ENCODE data around the gene INCA1.

INCA1 gene

DNA sequence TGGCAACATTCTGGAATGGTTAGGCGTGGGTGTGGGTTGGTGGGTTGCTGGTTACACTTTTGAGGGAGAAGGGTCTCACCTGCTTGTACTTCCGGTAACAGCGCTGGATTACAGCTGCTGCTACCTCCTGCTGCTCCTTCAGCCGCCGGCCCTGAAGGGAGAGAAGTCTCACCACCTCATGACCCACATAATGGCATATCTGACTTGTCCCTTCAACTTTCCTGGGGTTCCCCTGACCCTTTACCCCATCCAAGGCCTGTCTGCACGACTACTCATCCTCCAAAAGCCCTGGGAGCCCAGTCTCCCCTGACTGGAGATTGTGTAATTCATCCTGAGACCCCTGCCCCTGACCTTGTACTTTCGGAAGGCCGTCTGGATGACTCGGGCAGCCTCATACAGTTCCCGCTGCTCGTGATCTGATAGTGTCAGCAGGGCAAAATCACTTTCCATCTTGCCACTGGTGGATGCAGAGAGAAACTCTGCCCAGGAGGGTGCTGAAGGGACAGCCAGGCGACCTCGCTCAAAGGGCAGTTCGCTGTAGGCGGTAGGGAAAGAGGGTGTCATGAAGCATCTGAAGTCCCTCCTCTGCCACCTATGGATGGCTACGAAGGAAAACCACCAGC lies 27.7 kb downstream of the INCA1 start:
- DNase-seq, result no peak

GRCh38 chr17:4969047-4969550 lies 28.2 kb downstream of the INCA1 start:
- no peak for DNase-seq

- DNase-seq, result no peak
Observed at GRCh38 chr17:4968486-4969046, 28.8 kb downstream of the INCA1 start.

DNA sequence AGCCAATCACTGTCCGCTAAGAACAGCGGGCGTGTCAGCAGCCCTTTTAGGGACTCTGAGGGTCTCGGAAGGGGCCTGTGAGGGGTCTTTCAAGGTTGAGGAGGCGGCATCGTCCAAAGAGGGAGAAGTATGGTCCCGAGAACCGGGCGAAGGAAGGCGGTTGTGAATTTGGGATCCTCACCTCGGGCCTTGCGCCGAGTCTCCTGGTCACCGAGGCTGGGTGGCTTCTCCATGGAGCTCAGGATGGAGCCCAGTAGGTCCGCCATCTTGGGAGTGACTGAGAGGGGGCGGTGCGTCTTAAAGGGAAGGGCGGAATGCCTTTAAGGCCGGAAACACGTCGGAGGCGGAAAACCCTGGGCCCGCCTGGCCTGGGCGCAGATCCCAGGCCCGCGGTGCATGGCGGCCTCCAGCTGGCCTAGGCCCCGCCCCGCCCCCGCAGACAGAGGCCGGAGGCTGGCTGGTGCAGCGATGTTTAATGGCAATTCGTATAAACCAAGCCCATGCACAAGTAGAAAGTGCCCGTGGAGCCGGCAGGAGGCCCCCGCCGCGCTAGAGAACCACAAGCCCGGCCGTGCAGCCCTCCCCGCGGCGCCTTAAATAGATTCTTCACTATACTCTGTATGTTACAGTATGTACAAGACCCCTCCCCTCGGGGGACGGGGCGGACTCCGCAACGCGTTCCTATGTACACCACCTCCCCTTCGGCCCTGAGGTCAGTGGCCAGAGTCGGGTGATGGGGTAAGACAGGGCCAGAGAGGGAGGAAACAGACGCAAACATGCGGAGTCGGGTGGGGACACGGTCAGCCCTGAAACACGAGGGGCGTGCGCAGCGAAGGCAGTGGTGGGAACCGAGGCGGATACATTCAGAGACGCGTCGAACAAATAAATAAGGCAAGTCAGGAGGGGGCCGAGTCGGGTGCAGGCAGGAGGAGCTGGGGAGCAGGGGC lies 29.5 kb downstream of the INCA1 start, which contains the start of gene SPAG7:
Gene SPAG7, minus strand, starts transcription at position 279 of the 947 bp plus-strand sequence. Its CDS starts 13 bp downstream, at position 266.
- DNase-seq, result peak; percentile 97

DNA sequence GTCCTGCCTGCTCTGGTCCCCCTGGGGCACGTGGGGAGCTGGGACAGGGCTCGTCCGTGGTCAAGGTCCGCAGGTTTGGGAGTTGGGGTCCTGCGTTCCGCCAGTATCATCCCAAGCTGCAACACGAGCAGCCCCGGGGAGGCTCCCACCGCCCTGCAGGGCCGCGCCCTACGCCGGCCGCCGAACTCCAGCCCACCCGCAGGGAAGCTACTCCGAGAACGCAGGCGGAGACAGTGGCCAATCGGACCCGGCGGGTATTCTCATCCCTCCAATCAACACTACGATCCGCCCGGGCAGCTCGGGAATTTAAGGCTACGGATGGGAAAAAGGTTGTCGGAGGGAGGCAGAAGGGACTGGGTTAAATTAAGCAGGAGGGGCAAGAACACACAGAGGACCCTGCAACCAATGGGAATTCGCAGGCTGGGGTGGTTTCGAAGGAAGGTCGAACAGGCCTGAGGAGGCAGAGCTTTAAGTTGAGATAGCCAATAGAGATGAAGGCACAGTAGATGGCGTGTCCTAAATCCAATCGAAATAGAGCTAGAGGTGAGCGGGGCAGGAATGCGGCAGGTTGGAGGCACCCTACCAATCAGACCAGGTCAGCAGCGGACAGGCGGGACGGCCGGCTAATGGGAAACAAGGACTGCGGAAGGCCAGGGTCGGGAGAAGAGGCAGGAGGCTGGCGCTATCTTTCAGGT lies 30.3 kb downstream of the INCA1 start:
- DNase-seq, result peak; percentile 100

DNA sequence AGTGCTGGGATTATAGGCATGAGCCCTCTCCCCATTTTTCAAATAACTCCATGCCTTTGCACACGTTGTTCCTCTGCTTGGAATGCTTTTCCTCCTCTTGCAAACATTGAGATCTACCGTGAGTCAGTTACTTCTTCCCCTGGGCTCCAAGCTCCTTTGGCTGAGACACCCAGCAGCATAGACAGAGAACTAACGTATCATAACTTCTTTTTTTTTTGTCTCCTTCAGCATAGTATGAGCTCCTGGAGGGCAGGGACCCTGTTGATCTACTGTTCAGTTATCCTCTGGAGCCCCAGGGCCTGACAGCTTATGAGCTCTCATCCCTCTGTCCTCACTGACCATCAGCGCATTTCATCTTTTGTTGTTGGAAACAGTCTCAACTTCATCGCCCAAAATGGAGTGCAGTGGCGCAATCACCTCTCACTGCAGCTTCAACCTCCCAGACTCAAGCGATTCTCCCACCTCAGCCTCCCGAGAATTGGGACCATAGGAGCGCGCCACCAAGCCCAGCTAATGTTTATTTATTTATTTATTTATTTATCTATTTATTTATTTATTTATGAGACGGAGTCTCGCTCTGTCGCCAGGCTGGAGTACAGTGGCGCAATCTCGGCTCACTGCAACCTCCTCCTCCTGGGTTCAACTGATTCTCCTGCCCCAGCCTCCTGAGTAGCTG lies 31.9 kb downstream of the INCA1 start:
- no peak for DNase-seq

DNA sequence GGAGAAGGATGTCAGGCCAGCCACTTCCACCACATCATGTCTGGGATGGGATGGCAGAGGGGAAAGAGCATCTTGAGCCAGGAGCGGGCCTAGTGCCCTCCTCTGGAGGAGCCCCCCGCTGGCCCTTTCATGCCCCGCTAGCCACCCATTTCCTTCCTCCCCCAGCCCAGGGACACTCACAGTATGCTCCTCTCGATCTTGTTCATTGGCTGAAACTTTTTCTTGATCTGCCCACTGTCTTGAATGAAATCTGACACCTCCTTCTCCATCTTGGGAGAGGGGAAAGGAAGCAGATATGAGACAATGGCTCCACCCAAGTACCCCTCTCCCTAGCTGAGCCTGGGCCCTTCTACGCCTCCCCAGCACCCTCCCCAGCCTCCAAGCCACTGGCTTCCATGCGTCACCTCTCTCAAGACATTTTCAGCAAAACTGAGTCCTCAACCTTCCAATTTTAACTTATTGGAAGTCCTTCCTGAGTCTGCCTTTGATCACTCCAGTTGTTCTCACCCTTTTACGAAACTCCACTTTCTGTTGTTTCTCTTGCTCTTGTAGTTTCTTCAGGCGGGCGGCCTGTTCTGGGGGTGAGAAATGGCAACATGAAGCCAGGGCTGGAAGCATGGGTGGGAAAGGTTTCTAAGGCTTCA lies 36.9 kb downstream of the INCA1 start:
- no peak for DNase-seq

DNA sequence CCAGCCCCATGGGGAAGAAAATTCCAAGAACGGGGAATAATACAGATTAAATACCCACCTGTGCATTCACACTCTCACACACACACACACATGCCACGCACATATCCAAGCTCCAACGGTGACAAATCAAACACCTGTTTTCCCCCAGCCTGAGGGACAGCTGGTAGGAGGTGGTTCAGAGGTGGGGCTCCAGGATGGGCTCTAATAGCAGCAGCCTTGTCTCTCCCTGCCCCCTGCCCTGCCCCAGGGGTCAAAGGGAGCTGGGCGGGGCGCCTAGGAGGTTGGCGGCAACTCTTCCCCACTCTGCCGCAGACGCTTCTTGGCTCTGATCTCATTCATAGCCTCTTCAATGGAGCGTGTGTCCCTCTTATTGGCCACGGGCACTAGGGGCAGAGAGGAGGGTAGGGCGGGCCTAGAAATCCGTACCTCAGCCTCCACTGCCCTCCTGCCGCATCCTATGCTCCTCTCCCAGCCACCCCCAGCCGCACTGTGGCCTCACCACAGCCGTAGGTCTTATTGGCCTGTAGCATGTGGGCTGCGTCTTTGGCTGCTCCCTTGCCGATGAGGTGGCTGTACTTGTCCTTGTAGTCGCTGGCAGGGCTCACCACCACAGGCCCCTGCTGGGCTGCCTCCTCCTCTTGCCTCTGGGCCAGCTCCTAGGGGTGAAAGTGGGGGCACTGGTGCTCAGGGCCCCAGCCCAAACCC lies 37.9 kb downstream of the INCA1 start:
- no peak for DNase-seq

GRCh38 chr17:4958102-4958501 lies 39.2 kb downstream of the INCA1 start:
- no peak for DNase-seq

DNA sequence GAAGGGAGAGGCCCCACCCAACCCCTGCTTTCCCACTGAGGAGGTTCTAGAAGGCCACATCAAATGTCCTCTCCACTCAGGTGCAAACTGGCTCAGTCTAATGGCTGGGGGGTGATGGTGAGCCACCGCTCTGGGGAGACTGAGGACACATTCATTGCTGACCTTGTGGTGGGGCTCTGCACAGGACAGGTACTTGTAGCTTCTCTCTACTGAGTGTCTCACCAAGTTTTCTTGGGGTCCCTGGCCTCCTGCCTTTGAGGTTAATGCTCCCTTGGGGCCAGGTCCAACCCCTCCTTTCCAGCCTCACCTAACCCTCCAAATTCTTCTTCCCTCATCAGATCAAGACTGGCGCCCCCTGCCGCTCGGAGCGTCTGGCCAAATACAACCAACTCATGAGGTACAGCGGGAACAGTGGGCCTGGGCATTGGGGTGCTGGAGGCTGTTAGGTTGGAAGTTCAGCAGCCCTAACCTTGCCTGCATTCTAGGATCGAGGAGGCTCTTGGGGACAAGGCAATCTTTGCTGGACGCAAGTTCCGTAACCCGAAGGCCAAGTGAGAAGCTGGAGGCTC lies 40.7 kb downstream of the INCA1 start:
- DNase-seq, result no peak

- no peak for DNase-seq
Observed at GRCh38 chr17:4955091-4955490, 42.2 kb downstream of the INCA1 start.

DNA sequence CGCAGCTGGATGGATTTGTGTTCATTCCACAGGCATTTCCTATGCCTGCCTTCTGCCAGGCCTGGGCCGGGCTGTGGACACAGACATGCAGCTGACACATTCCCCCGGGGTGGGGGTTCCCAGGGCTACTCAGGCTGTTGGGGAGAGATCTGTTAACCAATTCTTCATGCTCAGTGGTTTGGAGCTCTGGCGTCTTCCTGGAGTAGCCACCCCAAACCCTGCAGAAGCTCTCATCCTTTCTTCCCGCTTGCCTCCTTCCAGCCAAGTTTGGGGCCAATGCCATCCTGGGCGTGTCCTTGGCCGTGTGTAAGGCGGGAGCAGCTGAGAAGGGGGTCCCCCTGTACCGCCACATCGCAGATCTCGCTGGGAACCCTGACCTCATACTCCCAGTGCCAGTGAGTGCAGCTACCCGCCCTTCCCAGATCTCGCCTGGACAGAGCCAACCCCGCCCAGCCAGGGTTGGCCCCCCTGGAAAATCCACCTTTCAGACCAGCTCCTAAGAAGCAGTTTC lies 43.8 kb downstream of the INCA1 start:
- DNase-seq, result no peak

- peak; percentile 14 for DNase-seq
Observed at GRCh38 chr17:4951486-4951885, 45.8 kb downstream of the INCA1 start.

GRCh38 chr17:4950746-4951204 lies 46.5 kb downstream of the INCA1 start, which contains the start of gene ENO3:
TSS of gene ENO3 (plus strand) at chr17:4951119. CDS start at chr17:4951830, 711 bp downstream.
- DNase-seq, result peak; percentile 79

DNA sequence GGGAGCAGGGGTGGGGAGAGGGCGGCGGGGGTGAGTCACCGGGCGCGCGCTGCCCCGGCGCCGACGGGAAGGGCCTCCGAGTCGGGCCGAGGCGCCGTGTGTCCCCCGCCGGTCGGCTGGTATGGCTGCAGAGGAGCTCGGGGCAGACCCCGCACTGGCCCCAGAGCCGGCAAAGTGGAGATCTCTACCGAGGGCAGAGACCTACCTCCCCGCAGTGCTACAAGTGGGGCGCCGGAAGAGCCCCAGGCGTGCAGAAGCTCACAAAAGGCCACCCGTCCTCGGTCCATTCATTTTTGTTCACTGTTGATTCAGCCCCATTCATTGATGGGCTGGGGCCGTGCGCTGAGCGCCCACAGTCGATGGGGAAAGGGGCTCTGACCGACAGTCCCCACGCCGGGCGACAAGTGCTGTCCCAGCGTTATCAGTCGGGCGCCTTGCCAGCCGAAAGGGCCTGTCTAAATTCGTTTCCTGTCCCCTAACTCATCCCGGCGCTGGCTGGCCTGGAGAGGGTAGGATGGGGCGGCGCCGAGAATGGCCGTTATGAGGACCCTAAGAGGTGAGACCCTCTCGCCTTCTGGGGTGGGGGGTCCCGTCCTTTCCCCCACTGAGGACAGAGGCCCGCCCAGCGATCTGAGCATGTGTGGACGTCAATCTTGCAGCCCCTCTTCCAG lies 47.1 kb downstream of the INCA1 start:
- peak; percentile 36 for DNase-seq

DNA sequence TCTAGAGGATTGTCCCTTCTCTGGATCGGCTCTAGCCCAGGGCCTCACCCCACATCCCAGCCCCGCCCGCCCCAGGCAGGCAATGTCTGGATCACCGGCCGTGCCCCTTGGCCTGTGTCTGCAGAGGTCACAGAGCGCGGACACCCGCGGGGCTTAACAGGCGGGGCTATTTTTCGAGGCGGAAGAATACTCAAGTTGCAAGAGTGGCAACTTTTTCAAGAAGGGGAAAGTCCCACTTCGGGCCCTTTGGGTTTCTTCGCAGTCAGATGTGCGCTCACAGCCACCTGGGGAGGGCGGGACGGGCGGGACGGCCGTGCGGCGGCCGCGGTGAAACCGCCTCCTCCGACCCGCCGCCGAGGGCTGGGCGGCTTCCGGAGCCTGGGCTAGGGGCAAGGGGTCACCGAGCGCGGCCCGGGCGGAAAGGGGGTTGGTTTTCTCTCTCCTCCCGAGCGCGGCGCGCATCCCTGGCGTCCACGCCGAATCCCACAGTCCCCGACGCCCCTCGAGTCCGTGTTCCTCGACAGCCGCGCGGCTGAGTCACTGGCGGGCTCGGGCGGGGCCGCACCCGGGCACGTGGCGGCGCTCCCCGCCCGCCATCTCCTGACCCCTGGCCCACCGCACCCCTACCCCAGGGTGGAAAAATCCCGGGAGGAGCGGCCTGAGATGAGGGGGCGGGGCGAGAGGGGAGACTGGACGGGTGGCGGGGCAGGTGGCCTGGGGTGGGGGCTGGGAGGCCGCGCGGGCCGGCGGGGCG lies 47.8 kb downstream of the INCA1 start:
- DNase-seq, result peak; percentile 49

- peak; percentile 77 for DNase-seq
Observed at GRCh38 chr17:4948931-4949320, 48.4 kb downstream of the INCA1 start.

DNA sequence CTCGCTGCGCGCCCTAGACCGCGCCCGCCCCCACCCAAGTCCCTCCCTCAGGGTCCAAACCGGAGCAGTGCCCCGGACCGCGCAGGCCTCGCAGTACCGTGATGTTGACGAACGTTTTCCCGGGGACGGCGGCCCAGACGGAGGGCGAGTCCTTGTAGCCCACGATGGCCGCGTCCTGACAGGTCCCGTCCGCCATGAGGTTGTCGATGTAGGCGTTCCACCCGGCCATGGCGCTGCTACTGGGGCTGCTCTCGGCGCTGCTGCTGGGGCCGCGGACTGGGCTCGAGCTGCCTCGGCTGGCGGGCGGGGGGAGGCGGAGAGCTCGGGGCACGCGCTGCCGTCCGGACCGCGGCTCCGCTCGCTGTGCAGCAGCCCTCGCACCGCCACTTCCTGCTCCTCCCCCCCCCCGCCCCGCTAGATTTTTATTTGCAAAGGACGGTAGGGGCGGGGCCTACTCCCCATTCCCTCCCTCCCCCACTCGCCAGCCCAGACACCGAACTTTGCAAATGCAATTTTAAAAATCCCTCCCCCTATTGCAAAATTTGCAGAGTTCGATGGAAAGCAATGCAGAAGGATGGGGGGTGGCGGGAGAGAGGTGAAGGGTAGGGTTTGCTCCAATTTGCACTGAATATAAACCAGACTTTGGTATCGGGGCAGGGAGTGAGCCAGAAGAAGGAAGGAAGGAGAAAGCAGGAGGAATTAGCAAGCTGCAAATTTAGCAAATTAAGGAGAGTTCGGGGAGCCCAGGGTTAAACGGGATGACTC lies 49.0 kb downstream of the INCA1 start, which contains the start of gene PFN1:
Gene PFN1, minus strand, starts transcription at position 365 of the 765 bp plus-strand sequence. Its CDS starts 136 bp downstream, at position 229.
- DNase-seq, result peak; percentile 76
